ENCODE measurements around the gene CENPU. TPM values are rescaled to one million over a fixed set of nuclear protein-coding genes. Genes with fewer than 3 reads are reported as not detected.

Gene CENPU
- total RNA-seq, 1 experiment from 2014 or later, result 38.2 TPM

DNA sequence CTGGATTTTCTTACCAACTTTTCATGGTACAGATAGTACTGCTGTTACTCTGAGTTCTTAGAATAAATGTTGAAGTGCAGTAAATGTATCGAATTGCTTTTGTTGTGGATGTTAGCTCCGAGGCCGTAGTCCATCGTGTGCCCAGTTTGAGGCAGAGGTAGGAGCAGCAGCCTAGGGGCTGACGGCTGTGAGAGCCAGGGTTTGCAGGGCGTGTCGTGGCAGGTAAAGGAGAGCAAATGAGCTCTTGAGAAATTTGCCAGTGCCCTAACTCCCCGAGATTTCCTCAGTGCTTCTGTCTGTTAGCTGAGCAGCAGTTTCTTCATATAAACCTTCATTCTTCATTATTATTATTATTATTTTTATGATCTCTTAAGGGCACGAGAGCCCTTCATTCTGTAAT lies 62.8 kb downstream of the CENPU start:
- BruUV-seq (replicated peaks), result no TSS peak
- DNase-seq, result no peak
- no peaks in the 10 kb centered on the region for H3K4me1 ChIP-seq (ENCODE audit: insufficient read depth, low read length)
- H3K27me3 ChIP-seq (ENCODE audit: low read length), result no peaks in the 10 kb centered on the region
- no peak overlapping the region for H3K9ac ChIP-seq (ENCODE audit: low read length)
- no peaks in the 10 kb centered on the region for H3K9me2 ChIP-seq (replicated peaks; ENCODE audit: low read length)
- no peak for ATAC-seq
- ChIA-PET CTCF (no interaction called here), POLR2A (ENCODE audit: unreplicated experiment) (no interaction called here)
- no peaks in the 10 kb centered on the region for H4K20me1 ChIP-seq (ENCODE audit: low read length)
- TF ChIP-seq EZH2 (IDR thresholded peaks at IDR 0.05; ENCODE audit: low read length, unreplicated experiment), result no peak
- H3K4me3 ChIP-seq (ENCODE audit: low read length), result no peak overlapping the region
- H3K27ac ChIP-seq (ENCODE audit: low read length), result no peak overlapping the region
- no peak overlapping the region for H3K4me2 ChIP-seq (ENCODE audit: low read length)
- H3K79me2 ChIP-seq (ENCODE audit: low read length), result no peaks in the 10 kb centered on the region
- intact Hi-C loops (cut with micrococcal nuclease), result no loop called here
- H3K36me3 ChIP-seq (ENCODE audit: low read depth, low read length), result no peaks in the 10 kb centered on the region; the same call in 1 of the 2 replicates
- no peak overlapping the region for H2AFZ ChIP-seq (ENCODE audit: low read length)
- no peaks in the 10 kb centered on the region for H3F3A ChIP-seq (ENCODE audit: low read length, unreplicated experiment)
- H3K9me3 ChIP-seq (ENCODE audit: low read length), result no peaks in the 10 kb centered on the region

GRCh38 chr4:184669251-184669650 lies 64.6 kb downstream of the CENPU start:
- Histone ChIP-seq H3K9me3 (ENCODE audit: low read length) (no peaks in the 10 kb centered on the region), H3K27ac (ENCODE audit: low read length) (no peak overlapping the region), H3K9me2 (replicated peaks; ENCODE audit: low read length) (no peaks in the 10 kb centered on the region), H3K4me1 (ENCODE audit: insufficient read depth, low read length) (no peaks in the 10 kb centered on the region), H3K4me2 (ENCODE audit: low read length) (no peak overlapping the region), H3K9ac (ENCODE audit: low read length) (no peak overlapping the region), H3K36me3 (ENCODE audit: low read depth, low read length) (no peaks in the 10 kb centered on the region; the same call in 1 of the 2 replicates), H3K27me3 (ENCODE audit: low read length) (no peaks in the 10 kb centered on the region), H4K20me1 (ENCODE audit: low read length) (no peaks in the 10 kb centered on the region), H3K4me3 (ENCODE audit: low read length) (no peak overlapping the region), H3K79me2 (ENCODE audit: low read length) (no peaks in the 10 kb centered on the region), H3F3A (ENCODE audit: low read length, unreplicated experiment) (no peaks in the 10 kb centered on the region), H2AFZ (ENCODE audit: low read length) (no peak overlapping the region)
- POLR2A ChIA-PET (ENCODE audit: unreplicated experiment), result no interaction called here
- TF ChIP-seq EZH2 (IDR thresholded peaks at IDR 0.05; ENCODE audit: low read length, unreplicated experiment) (no peak), EZH2phosphoT487 (IDR thresholded peaks at IDR 0.05; ENCODE audit: borderline replicate concordance, low read length) (no peak)
- TF ChIP-seq, protein P1, sequence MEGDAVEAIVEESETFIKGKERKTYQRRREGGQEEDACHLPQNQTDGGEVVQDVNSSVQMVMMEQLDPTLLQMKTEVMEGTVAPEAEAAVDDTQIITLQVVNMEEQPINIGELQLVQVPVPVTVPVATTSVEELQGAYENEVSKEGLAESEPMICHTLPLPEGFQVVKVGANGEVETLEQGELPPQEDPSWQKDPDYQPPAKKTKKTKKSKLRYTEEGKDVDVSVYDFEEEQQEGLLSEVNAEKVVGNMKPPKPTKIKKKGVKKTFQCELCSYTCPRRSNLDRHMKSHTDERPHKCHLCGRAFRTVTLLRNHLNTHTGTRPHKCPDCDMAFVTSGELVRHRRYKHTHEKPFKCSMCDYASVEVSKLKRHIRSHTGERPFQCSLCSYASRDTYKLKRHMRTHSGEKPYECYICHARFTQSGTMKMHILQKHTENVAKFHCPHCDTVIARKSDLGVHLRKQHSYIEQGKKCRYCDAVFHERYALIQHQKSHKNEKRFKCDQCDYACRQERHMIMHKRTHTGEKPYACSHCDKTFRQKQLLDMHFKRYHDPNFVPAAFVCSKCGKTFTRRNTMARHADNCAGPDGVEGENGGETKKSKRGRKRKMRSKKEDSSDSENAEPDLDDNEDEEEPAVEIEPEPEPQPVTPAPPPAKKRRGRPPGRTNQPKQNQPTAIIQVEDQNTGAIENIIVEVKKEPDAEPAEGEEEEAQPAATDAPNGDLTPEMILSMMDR (conservative IDR thresholded peaks at IDR 0.05; ENCODE audit: low read depth, low read length), result no peak
- CTCF ChIA-PET, result no interaction called here
- DNase-seq, result no peak
- intact Hi-C loops (cut with micrococcal nuclease), result no loop called here
- no peak for ATAC-seq
- no TSS peak for BruUV-seq (replicated peaks)

GRCh38 chr4:184668511-184669114 lies 65.3 kb downstream of the CENPU start:
- Histone ChIP-seq H4K20me1 (ENCODE audit: low read length) (no peaks in the 10 kb centered on the region), H3K9ac (ENCODE audit: low read length) (no peak overlapping the region), H2AFZ (ENCODE audit: low read length) (no peak overlapping the region), H3F3A (ENCODE audit: low read length, unreplicated experiment) (no peaks in the 10 kb centered on the region), H3K36me3 (ENCODE audit: low read depth, low read length) (no peaks in the 10 kb centered on the region; the same call in 1 of the 2 replicates), H3K4me2 (ENCODE audit: low read length) (no peak overlapping the region), H3K9me3 (ENCODE audit: low read length) (no peaks in the 10 kb centered on the region), H3K79me2 (ENCODE audit: low read length) (no peaks in the 10 kb centered on the region), H3K27ac (ENCODE audit: low read length) (no peak overlapping the region), H3K9me2 (replicated peaks; ENCODE audit: low read length) (no peaks in the 10 kb centered on the region), H3K4me3 (ENCODE audit: low read length) (no peak overlapping the region), H3K27me3 (ENCODE audit: low read length) (no peaks in the 10 kb centered on the region), H3K4me1 (ENCODE audit: insufficient read depth, low read length) (no peaks in the 10 kb centered on the region)
- CTCF ChIA-PET, result no interaction called here
- TF ChIP-seq EZH2 (IDR thresholded peaks at IDR 0.05; ENCODE audit: low read length, unreplicated experiment), result no peak
- TF ChIP-seq, protein P1 (conservative IDR thresholded peaks at IDR 0.05; ENCODE audit: low read depth, low read length), result no peak
- TF ChIP-seq EZH2phosphoT487 (IDR thresholded peaks at IDR 0.05; ENCODE audit: borderline replicate concordance, low read length), result no peak
- ATAC-seq, result no peak
- BruUV-seq (replicated peaks), result no TSS peak
- intact Hi-C loops (cut with micrococcal nuclease), result no loop called here
- POLR2A ChIA-PET (ENCODE audit: unreplicated experiment), result no interaction called here
- no peak for DNase-seq
